NCI-H2171 (cell line): ENCODE results near the gene KRT75.
"Not testable (repeated sequence)": the region's sequence is repeated elsewhere in the genome, so short reads cannot be mapped to it uniquely, and the experiment has no call there.

Source experiments
- DNase-seq: peaks from one replicate; lab custom pipeline; 2025; lab: John Stamatoyannopoulos, UW

Gene KRT75

DNA sequence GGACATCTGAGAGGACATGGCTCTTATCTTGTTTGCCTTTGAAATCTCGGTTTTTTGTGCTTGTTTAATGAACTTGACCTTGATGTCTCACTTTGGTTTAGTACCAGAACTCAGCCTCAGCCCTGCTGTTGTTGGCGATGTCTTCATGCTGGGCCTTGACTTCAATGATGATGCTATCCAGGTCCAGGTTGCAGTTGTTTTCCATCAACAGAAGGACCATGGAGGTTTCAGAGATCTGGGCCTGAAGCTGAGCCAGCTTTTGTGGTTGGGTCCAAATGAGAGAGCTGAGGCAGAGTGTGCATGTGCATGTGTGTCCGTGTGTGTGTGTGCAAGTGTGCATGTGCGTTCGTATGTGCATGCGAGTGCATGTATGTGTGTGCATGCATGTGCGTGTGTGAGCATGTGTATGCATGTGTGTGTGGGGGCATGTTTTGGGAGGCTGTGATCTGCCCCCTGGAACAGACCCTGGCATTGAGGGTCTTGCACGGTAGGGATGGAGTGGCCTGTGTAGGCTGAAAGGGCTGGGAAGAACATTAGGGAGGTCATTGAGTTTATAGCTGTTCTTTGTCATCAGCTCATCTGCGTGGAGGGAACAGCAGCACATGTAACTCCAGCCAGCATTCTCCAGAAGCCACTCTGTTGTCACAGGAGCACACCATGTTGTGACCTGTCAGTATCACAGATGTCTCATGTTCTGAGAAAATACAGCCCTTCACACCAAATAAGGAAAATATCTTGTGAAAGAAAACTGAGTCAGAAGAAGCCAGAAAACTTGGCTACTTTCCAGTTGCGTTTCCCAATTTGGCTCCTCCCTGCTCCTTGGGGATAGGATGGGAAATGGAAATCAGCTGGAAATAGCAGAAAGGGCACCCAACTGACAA lies 18.1 kb downstream of the KRT75 start:
- DNase-seq: peak; percentile 64

DNA sequence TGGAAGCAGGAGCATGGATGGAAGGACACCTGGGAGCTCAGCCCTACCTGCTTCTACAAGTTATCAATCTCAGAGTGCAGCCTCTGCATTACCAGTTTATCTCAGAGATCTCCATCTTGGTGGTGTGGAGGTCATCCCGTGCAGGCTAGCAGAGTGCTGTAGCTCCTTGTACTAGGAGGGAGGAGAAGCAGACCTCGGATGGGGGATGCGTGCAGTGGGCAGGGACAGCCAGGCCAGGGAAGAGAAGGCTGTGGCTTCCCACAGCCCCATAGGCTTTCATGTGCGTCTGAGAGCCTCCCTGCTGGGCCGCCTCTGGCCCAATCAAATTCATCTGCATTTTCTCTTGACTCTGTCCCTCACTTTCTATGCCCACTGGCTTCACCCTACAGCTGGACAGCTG lies 19.2 kb downstream of the KRT75 start:
- no peak for DNase-seq

DNA sequence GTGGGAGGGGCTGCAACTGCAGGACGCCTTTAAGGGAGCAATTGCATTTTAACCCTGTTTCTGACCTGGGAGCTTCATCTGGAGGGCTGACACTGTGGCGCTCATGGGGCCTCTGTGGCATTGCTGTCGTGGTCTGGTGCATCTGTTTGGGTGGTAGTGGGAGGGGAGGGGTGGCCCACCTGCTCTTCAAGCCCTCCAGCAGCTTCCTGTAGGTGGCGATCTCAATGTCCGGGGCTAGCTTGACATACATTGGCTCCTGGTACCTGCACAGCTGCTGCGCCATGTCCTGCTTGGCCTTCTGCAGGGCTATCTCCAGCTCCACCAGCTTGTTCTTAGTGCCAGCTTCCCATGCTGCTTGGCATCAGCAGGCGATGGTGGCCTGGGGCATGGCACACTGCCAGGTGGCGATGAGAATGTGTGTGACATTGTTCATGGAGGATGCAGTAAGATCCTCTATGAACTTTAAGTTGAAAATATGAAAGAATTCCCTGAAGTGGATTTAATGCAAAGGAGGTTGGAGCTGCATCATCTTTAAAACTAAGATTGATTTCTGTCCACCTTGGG lies 20.3 kb downstream of the KRT75 start:
- DNase-seq: no peak

DNA sequence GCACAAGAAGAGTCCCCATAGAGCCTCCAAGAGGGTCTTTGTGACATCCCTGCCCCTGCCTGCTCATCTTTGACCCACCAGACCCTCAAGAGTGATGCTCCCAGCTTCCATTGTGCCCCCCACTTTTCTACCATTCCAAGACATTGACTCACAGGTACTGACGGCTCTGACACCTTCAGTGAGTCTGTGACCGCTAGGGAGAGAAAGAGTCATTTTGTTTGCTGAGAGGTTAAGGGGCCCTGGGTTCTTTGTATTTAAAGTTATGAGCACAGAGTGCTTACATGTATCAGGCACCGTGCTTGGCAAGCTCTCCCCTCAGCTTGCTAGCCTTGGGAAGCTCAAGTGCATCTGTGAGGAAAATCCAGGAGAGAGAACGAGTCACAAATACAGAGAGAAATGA lies 21.0 kb downstream of the KRT75 start:
- DNase-seq: no peak

DNA sequence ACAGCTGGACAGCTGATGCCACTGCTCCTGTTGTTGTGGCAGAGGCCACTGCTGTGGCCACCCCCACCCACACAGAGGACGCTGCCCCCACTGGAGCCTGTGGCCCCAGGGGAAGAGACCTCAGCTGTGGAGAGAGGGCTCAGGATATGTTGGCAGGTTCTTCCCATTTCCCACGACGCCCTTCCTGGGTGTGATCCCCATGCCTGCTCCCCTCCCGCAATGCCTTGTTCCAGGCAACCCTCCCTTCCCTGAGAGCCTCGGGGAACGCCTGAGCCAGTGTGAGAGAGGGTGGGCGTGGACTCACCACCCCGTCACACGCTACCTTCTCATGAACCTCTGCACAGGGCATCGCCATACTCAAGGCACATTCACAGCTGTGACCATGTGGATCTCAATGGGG lies 22.4 kb downstream of the KRT75 start:
- DNase-seq: no peak

DNA sequence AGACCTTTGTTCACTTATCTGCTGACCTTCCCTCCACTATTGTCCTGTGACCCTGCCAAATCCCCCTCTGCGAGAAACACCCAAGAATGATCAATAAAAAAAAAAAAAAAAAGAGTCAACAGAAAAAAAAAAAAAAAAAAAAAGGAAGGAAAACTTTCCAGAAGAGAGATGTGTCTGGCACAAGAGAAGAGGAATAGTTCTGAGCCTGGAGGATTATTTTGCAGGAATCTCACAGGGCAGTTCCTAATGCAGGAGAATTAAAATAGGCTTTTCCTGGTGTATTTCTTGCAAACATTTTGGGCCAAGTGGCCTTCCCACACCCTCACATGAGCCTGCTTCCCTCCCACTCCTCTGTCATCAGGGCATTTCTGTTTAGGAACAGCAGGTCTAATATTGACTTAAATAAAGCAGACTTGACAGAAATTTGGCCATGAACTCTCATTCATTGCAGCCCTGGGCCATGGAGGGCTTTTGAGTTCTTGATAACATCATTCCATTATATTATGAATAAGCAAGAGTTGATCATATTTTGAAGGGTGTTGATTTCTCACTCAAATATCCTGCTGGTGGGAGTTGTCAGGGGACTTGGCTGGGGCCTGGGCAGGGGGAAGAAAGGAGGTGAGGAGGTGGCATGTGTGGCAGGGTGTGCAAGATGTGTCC lies 23.5 kb downstream of the KRT75 start:
- DNase-seq: not testable (repeated sequence)

DNA sequence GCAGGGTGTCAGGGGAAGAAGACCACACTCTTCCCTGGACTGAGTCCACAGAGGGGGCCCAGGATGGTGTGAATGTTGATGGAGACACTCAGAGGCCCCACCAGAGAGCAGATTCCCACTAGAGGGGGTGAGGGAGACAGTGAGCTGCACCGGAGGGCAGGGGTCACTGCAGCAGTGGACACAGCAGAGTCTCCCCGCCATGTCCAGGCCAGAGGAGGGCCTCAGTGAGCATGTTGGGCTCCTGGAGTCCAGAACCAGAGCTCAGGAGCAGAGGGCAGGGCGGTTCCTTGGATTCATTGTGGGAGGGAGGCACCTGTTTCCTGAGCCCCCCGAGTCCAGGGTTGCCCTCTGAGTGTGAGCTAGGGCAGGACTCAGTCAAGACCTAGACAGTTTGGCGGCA lies 26.3 kb downstream of the KRT75 start:
- DNase-seq: no peak

DNA sequence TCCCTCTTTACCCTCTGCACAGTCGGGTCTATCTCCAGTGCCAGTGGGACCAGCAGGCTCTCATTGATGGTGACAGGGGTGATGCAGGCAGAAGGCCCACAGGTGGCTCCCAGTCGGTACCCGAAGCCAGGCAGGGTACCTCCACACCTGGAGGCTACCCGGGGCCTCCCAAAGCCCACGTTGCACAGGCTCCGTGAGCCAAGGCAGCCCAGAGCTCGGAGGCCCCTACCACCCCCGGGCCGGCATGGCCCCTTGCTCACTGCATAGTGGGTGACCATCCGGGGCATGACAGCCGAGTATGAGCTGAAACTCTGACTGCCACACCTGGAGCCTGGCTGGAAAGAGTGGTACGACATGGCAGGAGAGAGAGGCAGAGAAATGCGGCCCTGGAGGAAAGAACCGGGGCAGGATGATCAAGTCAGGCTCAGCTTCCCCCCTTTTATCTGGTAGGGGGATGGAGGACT lies 28.2 kb downstream of the KRT75 start, which contains the start of gene KRT82:
Gene KRT82, minus strand, starts transcription at position 414 of the 464 bp plus-strand sequence. Its CDS starts 58 bp downstream, at position 356.
- DNase-seq: no peak

DNA sequence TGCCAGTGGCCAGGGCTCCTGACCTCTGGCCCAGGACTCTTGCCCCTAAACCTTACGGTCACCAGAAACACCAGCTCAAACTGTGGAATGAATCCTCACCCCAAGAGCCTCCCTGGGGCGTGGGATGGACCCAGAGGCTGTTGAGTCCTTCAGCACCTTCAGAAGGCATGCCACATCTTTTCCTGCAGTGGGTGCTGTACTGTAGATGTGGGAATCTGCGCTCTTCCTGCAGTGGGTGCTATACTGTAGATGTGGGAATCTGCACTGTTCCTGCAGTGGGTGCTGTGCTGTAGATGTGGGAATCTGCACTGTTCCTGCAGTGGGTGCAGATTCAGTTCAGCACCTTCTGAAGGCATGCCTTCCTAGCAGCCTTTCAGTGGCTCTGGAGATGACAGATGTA lies 29.2 kb downstream of the KRT75 start:
- no peak for DNase-seq

DNA sequence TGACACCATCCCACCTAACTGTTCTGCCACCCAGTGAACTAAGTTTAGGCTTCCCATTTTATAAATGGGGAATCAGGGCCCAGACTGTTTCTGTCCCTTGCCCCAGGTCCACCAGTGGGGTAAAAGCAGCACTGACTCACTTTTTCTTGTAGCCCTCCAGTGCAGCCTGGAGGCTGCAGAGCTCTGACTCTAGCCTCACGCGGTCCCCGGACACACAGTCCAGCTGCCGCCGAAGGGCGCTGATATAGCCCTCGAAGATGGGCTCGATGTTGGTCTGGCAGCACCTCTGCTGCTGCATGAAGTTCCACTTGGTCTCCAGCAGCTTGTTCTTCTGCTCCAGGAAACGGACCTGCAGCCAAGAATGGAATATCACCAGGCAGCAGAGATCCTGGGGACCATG lies 30.6 kb downstream of the KRT75 start:
- DNase-seq: no peak

DNA sequence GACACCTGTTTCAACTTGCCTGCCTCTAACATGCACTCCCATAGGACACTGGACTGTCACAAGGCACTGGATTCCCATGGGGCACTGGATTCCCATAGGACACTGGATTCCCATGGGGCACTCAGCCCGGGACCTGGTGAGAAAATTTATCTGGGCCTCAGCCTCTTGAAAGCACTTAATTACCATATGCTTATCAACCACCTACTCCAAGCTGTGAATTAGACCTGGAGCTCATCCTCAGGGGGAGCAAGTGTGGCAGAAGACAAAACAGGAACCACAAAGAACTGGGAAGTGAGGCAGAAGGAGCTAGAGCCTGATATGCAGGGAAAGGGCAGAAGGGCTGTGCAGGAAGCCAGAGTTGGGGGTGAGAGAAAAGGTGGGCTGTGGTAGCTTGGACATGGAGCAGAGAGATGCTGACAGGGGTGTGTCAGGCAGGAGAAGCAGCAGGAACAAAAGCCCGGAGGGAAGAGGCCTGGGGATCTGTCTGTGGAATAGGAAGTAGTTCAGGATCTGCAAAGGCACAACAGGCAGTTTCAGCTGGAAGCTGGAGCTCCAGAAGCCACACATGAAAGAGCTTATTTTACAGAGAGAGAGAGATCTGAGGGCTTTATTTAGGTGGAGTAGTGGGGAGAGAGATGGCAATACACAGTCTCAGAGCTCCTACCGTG lies 31.2 kb downstream of the KRT75 start:
- no peak for DNase-seq

DNA sequence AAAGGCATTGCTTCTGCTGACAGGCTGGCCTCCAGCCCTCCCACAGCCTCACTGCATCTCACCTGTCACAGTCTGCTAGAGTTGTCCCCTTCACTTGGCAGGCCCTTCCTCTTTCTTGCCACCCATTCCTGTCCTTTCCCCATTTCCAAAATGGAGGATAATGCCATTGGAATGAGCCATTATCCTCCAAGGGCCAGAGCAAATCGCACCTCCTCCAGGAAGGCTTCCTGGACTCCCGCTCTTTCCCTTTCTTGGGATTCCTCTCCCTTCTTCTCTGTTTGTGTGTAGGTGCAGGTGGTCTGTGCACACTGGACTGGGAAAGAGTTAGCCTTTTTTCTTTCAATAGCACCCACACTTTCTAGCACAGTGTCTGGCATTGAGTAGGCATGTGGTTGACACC lies 31.8 kb downstream of the KRT75 start:
- no peak for DNase-seq

DNA sequence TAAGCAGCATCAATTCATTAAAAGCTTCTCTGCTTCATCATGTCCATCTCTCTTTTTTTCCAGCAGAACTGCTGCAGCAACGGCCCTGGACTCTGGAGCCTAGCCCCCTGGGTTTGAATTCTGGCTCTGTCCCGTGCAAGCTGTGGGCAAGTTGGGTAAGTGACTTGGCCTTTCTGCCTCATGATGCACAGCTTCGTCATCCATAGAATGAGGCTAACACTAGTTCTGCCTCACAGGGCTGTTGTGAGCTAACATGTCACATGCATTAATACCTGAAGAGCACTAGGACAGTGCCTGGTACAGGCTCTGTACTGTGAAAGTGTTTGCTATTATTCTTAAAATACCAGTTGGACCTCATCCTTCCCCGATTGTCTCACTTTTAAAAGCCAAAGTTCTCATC lies 32.2 kb downstream of the KRT75 start:
- no peak for DNase-seq

DNA sequence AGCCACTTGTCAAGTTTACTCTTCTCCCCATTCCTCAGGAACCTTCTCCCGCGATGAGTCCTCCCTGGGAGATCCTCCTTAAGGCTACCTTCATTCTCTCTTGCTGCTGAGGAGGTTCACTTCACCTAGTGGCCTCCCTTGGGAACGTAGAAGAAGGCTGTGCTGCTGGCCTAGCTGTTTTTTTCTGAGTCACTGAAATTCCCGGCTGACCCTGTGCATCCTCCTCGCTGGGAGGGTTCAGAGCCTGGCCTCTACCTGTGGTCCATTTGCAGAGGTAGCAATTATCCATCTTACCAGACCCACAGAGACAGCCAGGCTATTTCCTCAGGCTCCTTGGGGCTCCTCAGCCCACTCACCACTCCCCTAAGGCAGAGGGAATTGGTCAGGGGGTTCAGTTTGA lies 32.6 kb downstream of the KRT75 start:
- no peak for DNase-seq

DNA sequence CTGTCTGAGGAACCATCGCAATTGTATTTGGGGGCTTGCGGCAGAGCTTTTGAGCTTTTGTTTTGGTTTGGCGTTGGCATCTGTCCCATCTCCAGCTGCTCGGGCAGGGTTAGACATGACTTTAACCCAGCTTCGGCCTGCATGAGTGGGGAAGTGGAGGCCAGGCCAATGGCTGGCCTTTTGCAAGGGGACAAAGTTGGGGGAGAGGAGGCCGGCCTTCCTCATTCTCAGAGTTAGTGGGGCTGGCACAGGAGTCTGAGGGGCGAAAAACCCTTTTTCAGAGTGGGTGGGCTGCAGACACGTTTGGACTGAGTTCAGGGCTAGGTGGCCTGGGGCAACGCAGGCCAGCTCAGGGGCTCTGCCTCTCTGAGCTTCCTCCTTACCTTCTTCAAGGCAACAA lies 33.3 kb downstream of the KRT75 start:
- DNase-seq: no peak

DNA sequence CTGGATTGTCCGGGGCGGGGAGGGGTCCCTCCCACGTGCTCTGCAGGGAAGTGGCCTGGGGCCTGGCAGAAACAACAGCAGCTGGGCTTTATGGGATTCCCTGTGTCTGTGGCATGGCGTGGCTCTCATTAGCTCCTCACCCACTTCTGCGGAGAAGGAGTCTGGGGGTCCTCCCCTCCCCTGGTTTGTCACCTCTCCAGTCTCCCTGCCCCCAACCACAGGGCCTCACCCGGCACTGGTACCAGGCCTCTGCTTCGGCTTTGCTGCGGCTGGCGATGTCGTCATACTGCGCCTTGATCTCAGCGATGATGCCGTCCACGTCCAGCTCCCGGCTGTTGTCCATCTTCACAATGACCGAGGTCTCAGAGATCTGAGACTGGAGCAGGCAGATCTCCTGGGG lies 34.4 kb downstream of the KRT75 start:
- DNase-seq: no peak

DNA sequence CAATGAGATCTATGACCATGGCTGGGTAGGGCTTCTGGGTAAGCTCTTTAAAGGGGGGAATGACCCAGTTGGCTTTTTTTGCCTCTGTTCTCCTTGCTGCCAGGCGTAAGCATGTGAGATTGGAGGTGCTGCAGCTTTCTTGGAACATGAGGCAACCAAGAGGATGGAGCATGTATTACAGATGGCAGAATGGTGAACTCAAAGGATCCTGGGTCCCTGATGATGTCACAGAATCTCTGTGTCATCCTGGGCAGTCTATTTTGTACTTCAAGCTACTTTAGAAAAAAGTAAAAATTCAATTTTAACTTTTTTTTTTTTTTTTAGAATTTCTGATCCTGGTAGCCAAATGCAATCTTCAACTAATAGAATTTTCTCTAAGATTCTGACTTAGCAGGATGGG lies 36.0 kb downstream of the KRT75 start:
- no peak for DNase-seq

DNA sequence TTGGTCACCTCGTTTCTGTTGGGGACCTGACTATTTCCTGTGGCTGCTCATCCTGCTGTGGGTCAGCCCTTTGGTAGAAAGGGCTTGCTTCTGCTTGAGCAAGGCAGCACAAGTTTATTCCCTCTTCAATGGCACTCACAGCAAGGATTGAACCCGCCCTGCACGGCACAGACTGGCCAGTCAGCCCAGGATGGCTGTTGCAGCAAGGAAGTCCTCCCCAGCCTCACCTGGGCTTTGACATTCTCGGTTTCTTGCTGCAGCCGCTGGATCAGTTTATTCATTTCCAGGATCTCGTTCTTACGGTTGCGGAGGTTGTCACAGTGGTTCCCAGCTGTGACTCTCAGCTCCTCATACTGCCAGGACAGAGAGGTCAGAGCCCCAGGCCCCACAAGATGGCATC lies 37.5 kb downstream of the KRT75 start:
- no peak for DNase-seq

DNA sequence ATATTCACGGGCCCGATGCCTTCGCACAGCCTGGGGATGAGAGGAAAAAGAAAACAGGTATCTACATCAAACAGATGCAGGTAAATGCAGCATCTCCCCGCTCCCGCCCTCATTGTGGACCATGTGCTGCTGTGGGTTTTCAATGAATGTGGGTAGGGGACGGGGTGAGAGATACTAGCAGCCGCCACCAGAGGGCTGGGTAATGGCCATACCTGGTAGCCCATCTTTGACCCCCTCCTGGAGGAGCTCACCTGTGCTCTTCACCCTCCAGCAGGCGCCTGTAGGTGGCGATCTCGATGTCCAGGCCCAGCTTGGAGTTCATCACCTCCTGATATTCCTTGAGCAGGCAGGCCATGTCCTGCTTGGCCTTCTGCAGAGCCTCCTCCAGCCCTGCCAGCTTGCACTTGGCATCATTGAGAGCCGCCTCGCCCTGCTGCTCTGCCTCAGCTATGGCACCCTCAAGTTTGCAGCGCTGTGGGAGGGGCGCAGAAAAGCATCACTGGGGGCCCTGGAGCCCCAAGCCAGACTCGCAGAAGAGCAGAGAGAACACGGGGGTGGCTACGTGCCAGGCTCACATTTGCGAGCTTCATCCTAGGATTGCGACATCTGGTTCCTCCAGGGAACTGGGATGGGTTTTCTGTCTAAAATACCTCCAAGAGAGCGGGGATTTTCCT lies 38.3 kb downstream of the KRT75 start:
- DNase-seq: peak; percentile 75

DNA sequence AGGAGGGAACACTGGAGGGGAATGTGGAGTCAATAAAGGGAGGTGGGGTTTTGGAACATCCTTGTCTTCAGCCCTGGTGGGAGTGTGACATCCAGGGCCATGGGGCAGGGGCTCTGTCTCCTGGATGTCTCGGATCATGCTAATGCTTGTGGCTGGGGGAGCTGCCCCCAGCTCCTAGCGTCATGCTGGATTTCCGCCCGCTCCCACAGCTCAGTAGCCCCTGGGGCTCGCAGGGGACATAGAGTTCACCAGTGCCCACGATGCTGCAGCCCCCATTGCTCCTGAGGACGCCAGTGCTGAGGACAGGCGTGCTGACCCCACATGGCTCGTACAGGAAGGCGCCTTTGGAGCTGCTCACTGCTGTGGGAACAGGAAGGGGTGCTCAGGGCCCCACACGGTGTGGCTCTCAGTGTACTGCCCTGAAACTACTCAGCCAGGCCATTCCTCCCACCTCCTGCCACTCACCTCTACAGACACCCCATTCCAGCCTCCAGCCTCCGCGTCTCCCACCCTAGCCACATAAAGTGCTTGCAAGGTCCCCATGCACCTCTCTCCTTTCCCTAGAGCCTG lies 39.2 kb downstream of the KRT75 start:
- no peak for DNase-seq

DNA sequence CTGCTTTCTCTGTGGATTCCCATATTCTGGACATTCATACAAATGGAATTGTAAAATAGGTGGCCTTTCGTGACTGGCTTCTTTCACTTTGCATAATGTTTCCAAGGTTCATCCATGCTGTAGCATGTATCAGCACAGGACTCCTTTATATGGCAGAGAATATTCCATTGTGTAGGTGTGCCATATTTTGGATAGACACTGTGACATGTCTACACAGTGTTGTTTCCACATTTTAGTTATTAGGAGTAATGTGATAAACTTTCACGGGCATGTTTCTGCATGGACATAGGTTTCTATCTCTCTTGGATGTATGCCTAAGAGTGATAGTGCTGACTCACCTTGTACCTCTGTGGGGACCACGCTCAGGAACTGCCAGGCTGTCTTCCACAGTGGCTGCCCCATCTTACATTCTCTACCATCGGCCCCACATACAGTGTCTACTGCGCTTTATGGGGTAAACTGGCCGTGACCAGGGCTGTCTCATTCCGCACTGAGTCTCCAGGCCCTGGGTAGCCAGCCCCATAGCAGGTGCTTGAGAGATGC lies 41.6 kb downstream of the KRT75 start:
- no peak for DNase-seq
